Activated CD4-positive, alpha-beta T cell treated with anti-CD3 and anti-CD28 coated beads for 4 hours (primary cell): ENCODE data around the gene COA1.
"Not testable (repeated sequence)": the region's sequence is repeated elsewhere in the genome, so short reads cannot be mapped to it uniquely, and the experiment has no call there.

ENCODE experiments used
- DNase-seq, 2 donors: peaks; one replicate each; pipeline ENCODE4 v3.0.0-alpha.2; 2020

The COA1 gene

GRCh38 chr7:43687866-43688265, 41.5 kb downstream of the COA1 start:
- DNase-seq = not testable (repeated sequence)

DNA sequence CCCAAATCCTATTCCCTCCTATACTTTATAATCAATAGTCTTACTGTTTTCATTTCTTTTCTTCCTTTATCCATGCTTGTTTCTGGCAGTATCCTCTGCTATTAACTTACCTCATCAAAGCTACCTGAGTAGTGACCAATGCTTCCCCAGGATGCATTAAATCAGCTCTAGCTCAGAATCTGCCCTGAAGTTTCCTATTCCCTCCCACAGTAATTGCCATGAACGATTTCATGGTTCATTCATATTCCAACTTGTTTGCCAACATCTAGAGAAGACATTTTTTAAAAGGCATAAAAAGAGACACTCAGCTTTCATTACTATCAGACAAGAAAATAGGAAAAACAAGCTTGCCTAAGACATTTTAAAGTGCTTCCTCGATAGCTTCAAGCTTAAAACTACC, 42.3 kb downstream of the COA1 start:
- no peak for DNase-seq

GRCh38 chr7:43680736-43681135, 48.6 kb downstream of the COA1 start:
- DNase-seq = no peak

DNA sequence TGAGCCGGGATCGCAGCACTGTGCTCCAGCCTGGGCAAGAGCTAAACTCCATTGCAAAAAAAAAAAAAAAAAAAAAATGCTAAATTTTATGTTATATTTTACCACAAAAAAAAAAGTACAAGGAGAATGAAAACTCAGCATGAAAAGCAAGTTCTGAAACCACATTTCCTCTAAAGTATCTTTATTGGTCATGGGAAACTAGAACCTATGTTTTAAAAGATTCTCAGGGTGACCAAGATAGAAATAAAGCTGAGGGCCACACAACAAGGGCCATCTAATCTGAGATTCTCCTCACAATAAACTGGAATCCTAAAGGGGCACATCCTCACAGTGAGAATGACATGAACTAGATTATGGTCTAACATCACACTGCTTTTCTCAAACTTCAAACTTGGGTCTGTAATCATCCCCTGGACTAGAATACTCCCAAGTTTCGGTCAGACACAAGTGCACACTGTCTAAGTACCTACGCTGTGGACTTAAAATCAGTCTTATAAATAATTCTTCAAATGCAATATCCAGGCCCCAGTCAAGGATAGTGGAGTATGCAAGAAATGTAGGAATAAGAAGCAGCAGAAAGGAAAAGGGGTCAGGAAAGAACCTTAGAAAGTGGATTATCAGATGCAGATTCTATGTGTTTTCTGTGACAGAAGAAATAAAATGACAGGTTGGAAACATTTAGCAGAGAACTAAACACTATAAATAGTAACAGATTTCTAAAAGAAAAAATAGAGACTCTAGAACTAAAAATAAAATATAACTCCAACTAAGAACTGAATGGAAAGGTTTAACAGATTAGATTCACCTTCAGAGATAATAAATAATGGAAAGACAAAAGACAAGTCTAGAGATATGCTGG, 49.9 kb downstream of the COA1 start:
- no peak for DNase-seq

DNA sequence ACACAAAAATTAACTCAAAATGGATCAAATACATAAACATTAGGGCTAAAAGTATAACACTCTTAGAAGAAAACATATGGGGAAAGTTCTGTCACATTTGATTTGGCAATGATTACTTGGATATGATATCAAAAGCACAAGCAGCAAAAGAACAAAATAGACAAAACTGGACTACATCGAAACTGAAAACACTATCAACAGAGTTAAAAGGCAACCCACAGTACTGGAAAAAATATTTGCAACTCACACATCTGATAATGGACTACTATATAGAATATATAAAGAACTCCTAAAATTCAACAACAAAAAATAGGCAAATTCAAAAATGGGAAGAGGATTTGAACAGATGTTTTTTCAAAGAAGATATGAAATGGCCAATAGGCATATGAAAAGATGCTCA, 51.0 kb downstream of the COA1 start:
- DNase-seq = no peak

- DNase-seq = no peak
Observed at GRCh38 chr7:43677864-43678263, 51.5 kb downstream of the COA1 start.

DNA sequence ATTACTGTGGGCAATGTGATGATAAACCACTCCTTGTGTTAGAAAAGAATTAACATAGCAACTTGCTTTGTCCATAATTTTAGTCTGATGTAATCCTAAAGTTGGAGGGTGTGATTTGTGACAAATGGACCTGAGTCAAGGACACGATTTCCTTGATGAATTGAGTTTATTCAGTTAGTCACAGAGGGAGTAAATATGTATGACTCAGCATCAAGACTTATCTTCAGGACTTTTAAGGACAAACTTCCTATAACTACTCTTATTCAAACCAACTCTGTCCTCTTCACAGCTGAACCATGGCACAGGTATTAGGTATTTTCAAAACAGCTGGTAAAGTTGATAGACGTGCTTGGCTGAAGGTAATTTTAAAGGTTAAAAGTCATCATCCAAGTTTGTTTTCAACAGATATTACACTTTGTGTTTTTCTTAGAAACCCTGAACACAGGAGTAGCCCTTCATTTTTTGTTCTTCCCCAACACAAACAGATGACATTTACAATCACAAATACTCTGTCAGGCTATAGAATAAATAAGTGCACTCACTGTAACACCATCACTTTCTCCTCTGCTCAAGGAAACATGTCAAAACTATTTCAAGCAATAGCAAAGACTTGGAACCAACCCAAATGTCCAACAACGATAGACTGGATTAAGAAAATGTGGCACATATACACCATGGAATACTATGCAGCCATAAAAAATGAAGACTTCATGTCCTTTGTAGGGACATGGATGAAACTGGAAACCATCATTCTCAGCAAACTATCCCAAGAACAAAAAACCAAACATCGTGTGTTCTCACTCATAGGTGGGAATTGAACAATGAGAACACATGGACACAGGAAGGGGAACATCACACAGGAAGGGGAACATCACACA, 54.5 kb downstream of the COA1 start:
- DNase-seq = no peak

DNA sequence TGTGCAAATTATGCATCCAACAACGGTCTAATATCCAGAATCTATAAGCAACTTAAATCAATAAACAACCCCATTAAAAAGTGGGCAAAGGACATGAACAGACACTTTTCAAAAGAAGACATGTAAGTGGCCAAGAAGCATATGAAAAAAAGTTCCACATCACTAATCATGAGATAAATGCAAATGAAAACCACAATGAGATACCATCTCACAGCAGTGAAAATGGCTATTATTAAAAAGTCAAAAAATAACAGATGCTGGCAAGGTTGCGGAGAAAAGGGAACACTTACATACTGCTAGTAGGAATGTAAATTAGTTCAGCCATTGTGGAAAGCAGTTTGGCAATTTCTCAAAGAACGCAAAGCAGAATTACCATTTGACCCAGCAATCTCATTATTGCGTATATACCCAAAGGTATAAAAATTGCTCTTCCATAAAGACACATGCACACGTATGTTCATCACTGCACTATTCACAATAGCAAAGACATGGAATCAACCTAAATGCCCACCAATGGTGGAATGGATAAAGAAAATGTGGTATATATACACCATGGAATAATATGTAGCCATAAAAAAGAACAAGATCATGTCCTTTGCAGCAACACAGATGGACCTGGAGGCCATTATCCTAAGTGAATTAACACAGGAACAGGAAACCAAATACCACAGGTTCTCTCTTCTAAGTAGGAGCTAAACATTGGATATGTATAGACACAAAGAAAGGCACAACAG, 55.9 kb downstream of the COA1 start:
- DNase-seq = not testable (repeated sequence)

- DNase-seq = no peak
Observed at GRCh38 chr7:43671521-43671920, 57.8 kb downstream of the COA1 start.

DNA sequence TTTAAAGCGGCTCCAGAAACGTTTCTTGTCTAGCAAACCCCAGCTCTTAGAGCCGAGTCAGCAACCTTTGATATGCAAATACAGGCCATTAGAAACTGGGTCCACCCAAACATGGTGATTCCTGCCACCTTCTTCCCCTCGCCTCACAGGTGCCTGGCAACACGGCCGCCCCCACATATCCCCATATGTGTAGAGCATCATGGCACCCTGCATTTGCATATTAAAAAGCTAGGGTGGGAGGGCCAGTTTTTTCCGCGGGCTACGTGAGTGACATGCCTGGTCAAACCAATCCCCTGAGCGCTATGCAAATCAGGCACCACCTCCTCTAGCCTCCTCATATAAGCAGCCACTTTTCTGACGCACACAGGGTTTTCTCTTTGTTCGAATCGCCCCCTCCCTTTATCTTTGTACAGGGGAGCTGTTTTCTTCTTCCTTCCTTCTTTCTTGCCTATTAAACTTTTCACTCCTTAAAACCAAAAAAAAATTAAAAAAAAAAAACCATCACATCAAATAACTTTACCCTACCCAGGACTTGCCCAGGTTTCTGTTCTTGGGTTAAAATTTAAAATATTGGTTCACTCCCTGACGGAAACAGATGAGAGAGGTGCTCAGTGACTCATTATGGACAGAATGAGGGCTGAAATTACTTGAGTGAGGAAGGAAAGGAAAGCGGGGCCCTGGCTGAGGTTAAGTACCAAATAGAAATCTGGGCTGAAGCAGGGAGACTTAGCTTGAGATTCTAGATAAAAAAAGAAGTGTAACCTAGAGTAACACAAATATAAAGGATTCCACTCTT, 59.8 kb downstream of the COA1 start:
- peak; percentile 76 to 82 for DNase-seq

DNA sequence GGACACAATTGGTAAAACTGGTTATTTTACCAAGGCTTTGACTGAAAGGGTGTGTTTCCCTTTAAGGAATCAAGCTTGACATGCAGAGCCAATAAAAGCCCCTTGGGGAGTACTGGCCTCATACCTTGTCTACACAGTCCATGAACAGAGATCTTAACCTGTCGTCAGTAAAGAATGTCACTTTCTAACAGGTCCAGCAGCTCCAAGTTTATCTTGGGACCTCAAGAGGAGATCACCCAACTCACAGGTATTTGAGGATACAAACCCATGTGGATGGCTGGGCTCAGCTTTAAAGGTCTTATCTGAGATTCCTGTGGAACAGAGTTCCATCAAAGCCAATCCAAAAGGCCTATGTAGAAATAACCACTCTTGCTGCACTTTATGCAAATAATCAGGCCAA, 61.3 kb downstream of the COA1 start:
- no peak for DNase-seq

- DNase-seq = no peak
Observed at GRCh38 chr7:43666938-43667337, 62.4 kb downstream of the COA1 start.

DNA sequence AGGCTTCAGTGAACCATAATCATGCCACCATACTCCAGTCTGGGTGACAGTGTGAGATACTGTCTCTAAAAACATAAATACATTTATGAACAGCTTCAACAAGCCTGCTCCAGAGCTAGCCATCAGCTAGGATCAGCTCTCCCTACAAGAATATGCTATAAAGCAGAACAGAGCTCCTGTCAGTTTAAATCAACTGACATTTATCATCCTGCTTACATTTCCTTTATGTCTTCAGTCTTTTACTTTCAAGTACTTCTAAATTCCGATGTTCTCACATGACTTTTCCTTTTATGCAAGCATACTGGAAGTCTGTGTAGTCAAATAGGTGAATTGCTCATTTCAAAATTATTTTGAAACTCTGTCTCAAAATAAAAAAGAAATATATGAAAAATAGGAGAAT, 64.6 kb downstream of the COA1 start:
- no peak for DNase-seq

DNA sequence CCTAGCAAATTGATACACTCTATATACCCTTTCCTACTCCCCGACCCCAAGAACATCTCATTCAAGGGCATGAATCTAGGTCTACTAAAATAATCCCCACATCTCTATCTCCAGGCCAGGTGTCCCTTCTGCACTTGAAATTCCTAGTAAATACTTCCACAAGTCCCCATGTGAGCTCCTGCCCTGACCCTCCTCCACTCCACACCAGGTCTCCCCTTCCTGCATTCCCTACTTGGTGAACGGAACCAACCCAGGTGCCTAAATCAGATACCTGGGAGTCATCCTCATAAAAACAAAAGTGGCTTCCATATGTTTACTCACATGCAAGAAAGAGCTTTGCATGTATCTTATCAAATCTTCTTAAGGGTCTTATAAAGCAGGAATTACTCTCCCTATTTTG, 69.2 kb downstream of the COA1 start:
- DNase-seq = no peak

DNA sequence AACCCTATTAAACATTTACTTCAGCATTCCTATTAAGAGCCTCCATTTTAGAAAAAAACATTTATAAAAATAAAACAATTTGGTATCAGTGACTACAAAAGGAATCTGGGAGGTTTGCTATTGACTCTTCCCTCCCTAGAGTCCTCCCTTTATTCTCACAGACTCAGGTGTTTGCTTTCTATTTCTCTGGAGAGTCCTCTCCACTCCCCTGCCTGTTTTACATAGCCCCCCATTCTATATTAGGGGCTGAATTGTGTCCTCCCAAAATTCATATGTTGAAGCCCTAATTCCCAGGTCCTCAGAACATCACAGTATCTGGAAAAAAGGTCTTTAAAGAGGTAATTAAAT, 69.8 kb downstream of the COA1 start:
- no peak for DNase-seq

GRCh38 chr7:43658718-43659548, 70.4 kb downstream of the COA1 start:
- DNase-seq = no peak

GRCh38 chr7:43656997-43657396, 72.3 kb downstream of the COA1 start:
- no peak for DNase-seq

- DNase-seq = no peak
Observed at GRCh38 chr7:43655584-43655983, 73.7 kb downstream of the COA1 start.

- DNase-seq = no peak
Observed at GRCh38 chr7:43653891-43654504, 75.3 kb downstream of the COA1 start.

- no peak for DNase-seq
Observed at GRCh38 chr7:43653466-43653865, 75.9 kb downstream of the COA1 start.

DNA sequence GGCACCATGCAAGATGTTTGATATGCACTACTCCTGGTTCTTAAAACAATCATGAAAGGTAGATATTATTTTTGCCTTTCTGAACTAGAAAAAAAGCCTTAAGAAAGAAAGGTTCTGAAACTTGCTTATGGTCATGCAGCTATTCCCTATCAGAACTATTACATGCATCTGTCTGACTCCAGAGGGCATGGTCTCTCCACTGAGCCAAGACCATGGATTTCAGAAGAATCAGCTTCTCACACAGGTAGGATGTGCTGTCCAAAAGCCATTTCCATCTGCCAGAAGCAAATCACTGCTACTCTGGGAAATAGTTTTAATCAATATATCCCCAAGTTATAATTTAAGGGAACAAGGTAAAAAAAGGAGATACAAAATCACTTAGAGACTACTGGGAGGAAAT, 77.0 kb downstream of the COA1 start:
- no peak for DNase-seq
